GM18868 (cell line): ENCODE data around the gene AFG1L.
"Not testable (repeated sequence)": the region's sequence is repeated elsewhere in the genome, so short reads cannot be mapped to it uniquely, and the experiment has no call there.

Source experiments
- ATAC-seq: cut with Tn5 transposase; IDR thresholded peaks from one replicate; pipeline ENCODE4 v1.9.1; 2021; ENCODE audit warnings: mild to moderate bottlenecking, moderate library complexity; ENCODE audit not compliant: unreplicated experiment

AFG1L gene

DNA sequence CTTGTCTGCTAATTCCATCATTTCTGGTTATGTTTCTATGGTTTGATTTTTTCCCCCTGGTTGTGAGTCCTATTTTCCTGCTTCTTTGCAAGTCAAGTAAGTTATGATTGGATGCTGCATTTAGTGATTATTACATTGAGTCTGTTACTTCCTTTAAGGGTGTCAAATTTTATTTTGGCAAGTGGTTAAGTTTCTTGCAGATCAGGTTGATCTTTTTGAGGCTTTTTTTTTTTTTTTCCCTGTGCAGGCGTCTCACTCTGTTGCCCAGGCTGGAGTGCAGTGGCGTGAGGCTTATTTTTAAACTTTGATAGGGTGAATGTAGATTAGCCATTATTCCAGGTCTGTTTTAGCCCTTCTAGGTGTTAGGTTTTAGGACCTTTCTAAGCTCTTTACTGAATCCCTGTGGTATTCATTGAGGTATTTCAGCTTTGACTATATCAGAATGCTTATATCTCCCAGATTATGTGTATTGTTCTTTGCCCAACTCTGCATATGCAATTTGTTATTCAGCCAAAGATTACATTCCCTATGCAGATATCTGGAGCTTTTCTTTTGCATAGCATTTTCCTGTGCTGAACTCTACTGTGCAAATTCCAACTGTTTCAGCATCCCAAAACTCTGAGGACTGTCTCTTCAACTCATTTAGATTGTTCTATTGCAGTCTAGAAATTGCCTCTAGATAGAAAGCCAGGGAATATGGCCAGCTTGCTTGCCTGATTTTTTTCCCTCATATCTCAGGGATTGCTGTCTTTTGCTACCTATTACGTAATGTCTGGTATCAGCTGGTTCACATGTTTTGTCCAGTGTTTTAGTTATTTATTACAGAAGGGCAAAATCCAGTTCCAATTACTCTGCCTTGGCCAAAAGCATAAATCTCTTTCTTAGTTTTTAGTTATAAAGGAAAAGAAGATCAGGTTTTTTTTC, 113.3 kb downstream of the AFG1L start:
- ATAC-seq, result no peak

- no peak for ATAC-seq
Observed at GRCh38 chr6:108408861-108409260, 114.0 kb downstream of the AFG1L start.

DNA sequence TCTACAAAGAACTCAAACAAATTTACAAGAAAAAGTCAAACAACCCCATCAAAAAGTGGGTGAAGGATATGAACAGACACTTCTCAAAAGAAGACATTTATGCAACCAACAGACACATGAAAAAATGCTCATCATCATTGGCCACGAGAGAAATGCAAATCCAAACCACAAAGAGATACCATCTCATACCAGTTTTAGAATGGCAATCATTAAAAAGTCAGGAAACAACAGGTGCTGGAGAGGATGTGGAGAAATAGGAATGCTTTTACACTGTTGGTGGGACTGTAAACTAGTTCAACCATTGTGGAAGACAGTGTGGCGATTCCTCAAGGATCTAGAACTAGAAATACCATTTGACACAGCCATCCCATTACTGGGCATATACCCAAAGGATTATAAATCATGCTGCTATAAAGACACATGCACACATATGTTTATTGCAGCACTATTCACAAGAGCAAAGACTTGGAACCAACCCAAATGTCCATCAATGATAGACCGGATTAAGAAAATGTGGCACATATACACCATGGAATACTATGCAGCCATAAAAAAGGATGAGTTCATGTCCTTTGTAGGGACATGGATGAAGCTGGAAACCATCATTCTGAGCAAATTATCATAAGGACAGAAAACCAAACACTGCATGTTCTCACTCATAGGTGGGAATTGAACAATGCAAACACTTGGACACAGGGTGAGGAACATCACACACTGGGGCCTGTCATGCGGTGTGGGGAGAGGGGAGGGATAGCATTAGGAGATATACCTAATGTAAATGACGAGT, 121.4 kb downstream of the AFG1L start:
- ATAC-seq, result not testable (repeated sequence)

GRCh38 chr6:108417027-108417426, 122.2 kb downstream of the AFG1L start:
- ATAC-seq, result no peak

GRCh38 chr6:108419474-108419873, 124.6 kb downstream of the AFG1L start:
- no peak for ATAC-seq

GRCh38 chr6:108419934-108420609, 125.2 kb downstream of the AFG1L start:
- no peak for ATAC-seq

DNA sequence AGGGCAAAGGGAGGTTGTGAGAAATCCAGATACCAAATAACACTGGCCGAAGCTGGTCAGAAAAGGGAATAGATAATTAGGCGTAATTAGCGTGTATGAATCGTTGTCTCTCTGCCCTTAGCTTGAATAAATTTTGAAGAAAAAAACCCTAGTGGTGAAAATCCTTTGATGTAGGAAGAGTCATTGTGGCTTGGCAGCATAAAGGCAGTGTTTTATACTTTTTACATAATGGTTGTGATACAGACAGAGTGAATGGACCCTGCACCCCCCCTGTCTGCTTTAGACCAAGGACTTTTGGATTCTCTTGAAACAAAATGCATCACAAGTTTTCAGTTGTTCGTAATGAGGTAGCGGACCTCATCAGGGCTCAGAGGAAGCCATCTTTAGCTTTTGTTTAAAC, 126.5 kb downstream of the AFG1L start:
- ATAC-seq, result no peak

GRCh38 chr6:108423982-108424705, 129.3 kb downstream of the AFG1L start:
- no peak for ATAC-seq

- ATAC-seq, result no peak
Observed at GRCh38 chr6:108425428-108425827, 130.6 kb downstream of the AFG1L start.

GRCh38 chr6:108432143-108432542, 137.3 kb downstream of the AFG1L start:
- ATAC-seq, result no peak

- no peak for ATAC-seq
Observed at GRCh38 chr6:108432792-108433191, 137.9 kb downstream of the AFG1L start.

DNA sequence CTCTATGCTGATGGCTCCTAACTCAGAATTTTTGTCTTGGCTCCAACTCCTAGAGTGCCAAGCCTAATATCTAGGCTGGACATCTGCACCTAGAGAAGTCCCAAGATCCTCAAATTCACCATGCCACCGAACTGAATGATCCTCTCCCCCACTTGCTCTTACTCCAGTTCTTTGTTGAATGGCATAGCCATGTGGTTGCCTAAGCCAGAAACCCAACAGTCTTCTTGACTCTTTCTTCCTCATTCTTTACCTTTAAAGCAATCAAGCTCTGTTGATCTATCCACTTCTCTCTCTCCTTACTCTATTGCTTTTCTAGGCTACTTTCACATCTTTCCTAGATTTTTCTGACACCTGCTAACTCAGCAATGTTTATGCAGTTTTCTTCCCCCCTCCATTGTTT, 139.4 kb downstream of the AFG1L start:
- ATAC-seq, result no peak

DNA sequence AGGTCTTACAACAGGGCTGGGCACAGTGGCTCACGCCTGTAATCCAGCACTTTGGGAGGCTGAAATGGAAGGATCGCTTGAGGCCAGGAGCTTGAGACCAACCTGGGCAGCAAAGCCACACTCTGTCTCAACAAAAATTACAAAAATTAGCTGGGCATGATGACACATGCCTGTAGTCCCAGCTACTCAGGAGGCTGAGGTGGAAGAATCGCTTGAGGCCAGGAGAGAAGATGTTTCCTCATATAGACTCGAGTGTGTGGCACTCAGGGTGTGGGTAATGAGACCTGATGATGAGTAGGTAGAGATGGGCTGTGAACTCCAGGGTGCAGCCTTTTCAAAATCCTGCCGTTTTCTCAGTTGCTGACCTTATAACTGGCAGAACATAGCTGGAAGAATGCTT, 140.5 kb downstream of the AFG1L start:
- no peak for ATAC-seq

- no peak for ATAC-seq
Observed at GRCh38 chr6:108436771-108437170, 141.9 kb downstream of the AFG1L start.

- no peak for ATAC-seq
Observed at GRCh38 chr6:108437821-108438220, 143.0 kb downstream of the AFG1L start.

GRCh38 chr6:108438918-108439317, 144.1 kb downstream of the AFG1L start:
- no peak for ATAC-seq

- no peak for ATAC-seq
Observed at GRCh38 chr6:108441141-108441540, 146.3 kb downstream of the AFG1L start.

GRCh38 chr6:108442770-108443520, 148.1 kb downstream of the AFG1L start:
- no peak for ATAC-seq

- no peak for ATAC-seq
Observed at GRCh38 chr6:108446629-108447150, 151.8 kb downstream of the AFG1L start.

- ATAC-seq, result no peak
Observed at GRCh38 chr6:108448481-108448880, 153.6 kb downstream of the AFG1L start.
